ENCODE measurements around the gene DBET.
"Not testable (repeated sequence)": the region's sequence is repeated elsewhere in the genome, so short reads cannot be mapped to it uniquely, and the experiment has no call there.

DBET gene

DNA sequence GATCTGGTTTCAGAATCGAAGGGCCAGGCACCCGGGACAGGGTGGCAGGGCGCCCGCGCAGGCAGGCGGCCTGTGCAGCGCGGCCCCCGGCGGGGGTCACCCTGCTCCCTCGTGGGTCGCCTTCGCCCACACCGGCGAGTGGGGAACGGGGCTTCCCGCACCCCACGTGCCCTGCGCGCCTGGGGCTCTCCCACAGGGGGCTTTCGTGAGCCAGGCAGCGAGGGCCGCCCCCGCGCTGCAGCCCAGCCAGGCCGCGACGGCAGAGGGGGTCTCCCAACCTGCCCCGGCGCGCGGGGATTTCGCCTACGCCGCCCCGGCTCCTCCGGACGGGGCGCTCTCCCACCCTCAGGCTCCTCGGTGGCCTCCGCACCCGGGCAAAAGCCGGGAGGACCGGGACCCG, 4.0 kb downstream of the DBET start:
- H3K27ac ChIP-seq (ENCODE audit: low read length); H3K4me1 ChIP-seq (ENCODE audit: low read length); DNase-seq: not testable (repeated sequence)

DNA sequence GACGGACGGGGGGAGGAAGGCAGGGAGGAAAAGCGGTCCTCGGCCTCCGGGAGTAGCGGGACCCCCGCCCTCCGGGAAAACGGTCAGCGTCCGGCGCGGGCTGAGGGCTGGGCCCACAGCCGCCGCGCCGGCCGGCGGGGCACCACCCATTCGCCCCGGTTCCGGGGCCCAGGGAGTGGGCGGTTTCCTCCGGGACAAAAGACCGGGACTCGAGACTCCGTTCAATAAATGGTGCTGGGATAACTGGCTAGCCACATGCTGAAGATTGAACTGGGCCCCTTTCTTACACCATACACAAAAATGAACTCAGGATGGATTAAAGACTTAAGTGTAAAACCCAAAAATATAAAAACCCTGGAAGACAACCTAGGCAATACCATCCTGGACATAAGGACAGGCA, 28.8 kb downstream of the DBET start:
- H3K27me3 ChIP-seq (replicated peaks; ENCODE audit: insufficient read depth, low read length); H3K4me3 ChIP-seq (ENCODE audit: low read length); H3K9ac ChIP-seq (ENCODE audit: low read length); H3F3A ChIP-seq (ENCODE audit: insufficient read depth, low read length); H3K79me2 ChIP-seq (ENCODE audit: low read length); H3K4me2 ChIP-seq (ENCODE audit: low read depth, low read length); H3K4me1 ChIP-seq (ENCODE audit: low read length); H3K27ac ChIP-seq (ENCODE audit: low read length); H3K9me3 ChIP-seq (replicated peaks; ENCODE audit: insufficient read depth, low read length); DNase-seq; H2AFZ ChIP-seq (ENCODE audit: low read length); H3K9me2 ChIP-seq (replicated peaks; ENCODE audit: insufficient read depth, low read length); H3K36me3 ChIP-seq (replicated peaks; ENCODE audit: insufficient read depth, low read length); H4K20me1 ChIP-seq (ENCODE audit: insufficient read depth, low read length): not testable (repeated sequence)

More for the DNA sequence above, 4.0 kb downstream of the DBET start:
- H3K9me3 ChIP-seq (replicated peaks; ENCODE audit: insufficient read depth, low read length); H3F3A ChIP-seq (ENCODE audit: insufficient read depth, low read length); H3K4me3 ChIP-seq (ENCODE audit: low read length); H3K9me2 ChIP-seq (replicated peaks; ENCODE audit: insufficient read depth, low read length); H3K27me3 ChIP-seq (replicated peaks; ENCODE audit: insufficient read depth, low read length); H2AFZ ChIP-seq (ENCODE audit: low read length); H3K36me3 ChIP-seq (replicated peaks; ENCODE audit: insufficient read depth, low read length); H3K4me2 ChIP-seq (ENCODE audit: low read depth, low read length); H3K9ac ChIP-seq (ENCODE audit: low read length); H3K79me2 ChIP-seq (ENCODE audit: low read length); H4K20me1 ChIP-seq (ENCODE audit: insufficient read depth, low read length): not testable (repeated sequence)

DNA sequence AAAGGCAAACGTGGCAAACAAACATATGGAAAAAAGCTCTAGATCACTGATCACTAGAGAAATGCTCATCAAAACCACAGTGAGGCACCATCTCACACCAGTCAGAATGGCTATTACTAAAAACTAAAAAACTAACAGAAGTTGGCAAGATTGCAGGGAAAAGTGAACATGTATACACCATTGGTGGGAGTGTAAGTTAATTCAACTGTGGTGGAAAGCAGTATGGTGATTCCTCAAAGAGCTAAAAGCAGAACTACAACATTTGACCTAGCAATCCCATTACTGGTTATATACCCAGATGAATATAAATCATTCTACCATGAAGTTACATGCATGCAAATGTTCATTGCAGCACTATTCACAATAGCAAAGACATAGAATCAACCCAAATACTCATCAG, 29.7 kb downstream of the DBET start:
- H3K4me2 ChIP-seq (ENCODE audit: low read depth, low read length); H2AFZ ChIP-seq (ENCODE audit: low read length); H3F3A ChIP-seq (ENCODE audit: insufficient read depth, low read length); H3K27me3 ChIP-seq (replicated peaks; ENCODE audit: insufficient read depth, low read length); H4K20me1 ChIP-seq (ENCODE audit: insufficient read depth, low read length); H3K9ac ChIP-seq (ENCODE audit: low read length); H3K27ac ChIP-seq (ENCODE audit: low read length); H3K36me3 ChIP-seq (replicated peaks; ENCODE audit: insufficient read depth, low read length); H3K4me1 ChIP-seq (ENCODE audit: low read length); DNase-seq; H3K4me3 ChIP-seq (ENCODE audit: low read length); H3K9me2 ChIP-seq (replicated peaks; ENCODE audit: insufficient read depth, low read length); H3K9me3 ChIP-seq (replicated peaks; ENCODE audit: insufficient read depth, low read length); H3K79me2 ChIP-seq (ENCODE audit: low read length): not testable (repeated sequence)

DNA sequence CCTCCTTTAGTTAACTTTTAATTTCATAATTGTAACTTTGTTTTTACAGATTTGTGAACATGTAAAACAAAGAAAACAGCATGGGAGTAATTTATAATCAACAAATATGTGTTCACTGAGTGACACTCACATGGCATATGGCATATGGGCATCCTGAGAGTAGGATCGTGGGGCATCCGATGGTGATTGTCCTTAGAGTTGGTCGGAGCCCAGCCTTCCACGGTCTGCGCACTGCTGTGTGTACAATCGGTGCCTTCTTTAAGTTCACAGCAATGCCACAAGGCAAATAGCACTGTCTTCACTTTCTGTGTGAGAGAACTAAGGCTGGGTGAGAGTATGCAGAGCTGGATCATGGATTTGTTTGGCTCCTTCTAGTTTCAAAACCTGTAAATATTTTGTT, 31.0 kb downstream of the DBET start:
- H3K4me3 ChIP-seq (ENCODE audit: low read length); H3K4me1 ChIP-seq (ENCODE audit: low read length); H2AFZ ChIP-seq (ENCODE audit: low read length); H3K9me2 ChIP-seq (replicated peaks; ENCODE audit: insufficient read depth, low read length); H3K36me3 ChIP-seq (replicated peaks; ENCODE audit: insufficient read depth, low read length); H3K4me2 ChIP-seq (ENCODE audit: low read depth, low read length); H3K9ac ChIP-seq (ENCODE audit: low read length); DNase-seq; H4K20me1 ChIP-seq (ENCODE audit: insufficient read depth, low read length); H3K27me3 ChIP-seq (replicated peaks; ENCODE audit: insufficient read depth, low read length); H3K9me3 ChIP-seq (replicated peaks; ENCODE audit: insufficient read depth, low read length); H3F3A ChIP-seq (ENCODE audit: insufficient read depth, low read length); H3K79me2 ChIP-seq (ENCODE audit: low read length); H3K27ac ChIP-seq (ENCODE audit: low read length): not testable (repeated sequence)

DNA sequence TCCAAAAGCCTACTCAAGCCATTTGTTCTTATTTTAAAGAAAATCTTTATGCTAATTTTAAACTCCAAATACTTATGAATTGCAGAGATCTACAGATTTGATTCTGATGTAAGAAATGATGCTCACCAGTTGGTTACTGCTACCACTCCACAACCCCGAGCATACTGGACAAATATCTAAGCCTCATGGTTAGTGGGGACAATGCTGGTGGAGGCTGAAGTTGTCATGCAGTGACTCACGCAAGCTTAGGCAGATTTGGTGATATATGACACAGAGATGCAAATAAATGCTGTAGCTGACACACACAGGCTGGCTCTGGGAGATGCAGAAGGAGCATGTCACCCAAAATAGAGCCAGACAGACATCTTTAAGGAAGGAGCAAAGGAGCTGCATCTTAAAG, 35.3 kb downstream of the DBET start:
- H3K79me2 ChIP-seq (ENCODE audit: low read length); H3K4me3 ChIP-seq (ENCODE audit: low read length): not testable (repeated sequence)

DNA sequence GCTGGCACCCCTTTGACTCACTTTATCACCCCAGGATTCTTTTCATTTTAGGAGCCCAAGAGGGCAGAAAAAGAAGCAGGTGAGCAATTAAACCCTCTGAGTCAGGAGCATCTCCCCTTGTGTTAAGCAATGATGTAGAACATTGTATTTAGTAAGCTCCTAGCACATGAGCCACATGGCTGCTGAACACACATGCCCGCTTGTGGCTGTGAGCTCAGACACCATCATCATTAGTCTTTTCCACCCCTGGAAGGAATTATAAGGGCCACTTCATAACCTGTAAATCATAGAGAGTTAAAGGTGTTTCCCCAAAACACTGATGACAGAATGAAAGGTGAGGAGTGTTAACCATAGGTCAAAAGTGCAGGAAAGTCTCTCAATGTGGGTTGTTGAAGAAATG, 37.2 kb downstream of the DBET start:
- not testable (repeated sequence) for H2AFZ ChIP-seq (ENCODE audit: low read length); H3K4me3 ChIP-seq (ENCODE audit: low read length); H3K4me1 ChIP-seq (ENCODE audit: low read length); H3F3A ChIP-seq (ENCODE audit: insufficient read depth, low read length); DNase-seq; H3K79me2 ChIP-seq (ENCODE audit: low read length); H3K4me2 ChIP-seq (ENCODE audit: low read depth, low read length); H3K36me3 ChIP-seq (replicated peaks; ENCODE audit: insufficient read depth, low read length); H3K9ac ChIP-seq (ENCODE audit: low read length); H3K27me3 ChIP-seq (replicated peaks; ENCODE audit: insufficient read depth, low read length); H3K9me2 ChIP-seq (replicated peaks; ENCODE audit: insufficient read depth, low read length); H3K27ac ChIP-seq (ENCODE audit: low read length); H4K20me1 ChIP-seq (ENCODE audit: insufficient read depth, low read length); H3K9me3 ChIP-seq (replicated peaks; ENCODE audit: insufficient read depth, low read length)

More for the DNA sequence above, 35.3 kb downstream of the DBET start:
- H3K4me1 ChIP-seq (ENCODE audit: low read length); H3K4me2 ChIP-seq (ENCODE audit: low read depth, low read length); H3K9ac ChIP-seq (ENCODE audit: low read length); DNase-seq; H3K9me3 ChIP-seq (replicated peaks; ENCODE audit: insufficient read depth, low read length); H3K27ac ChIP-seq (ENCODE audit: low read length); H3K36me3 ChIP-seq (replicated peaks; ENCODE audit: insufficient read depth, low read length); H4K20me1 ChIP-seq (ENCODE audit: insufficient read depth, low read length); H3F3A ChIP-seq (ENCODE audit: insufficient read depth, low read length); H3K9me2 ChIP-seq (replicated peaks; ENCODE audit: insufficient read depth, low read length); H3K27me3 ChIP-seq (replicated peaks; ENCODE audit: insufficient read depth, low read length); H2AFZ ChIP-seq (ENCODE audit: low read length): not testable (repeated sequence)

DNA sequence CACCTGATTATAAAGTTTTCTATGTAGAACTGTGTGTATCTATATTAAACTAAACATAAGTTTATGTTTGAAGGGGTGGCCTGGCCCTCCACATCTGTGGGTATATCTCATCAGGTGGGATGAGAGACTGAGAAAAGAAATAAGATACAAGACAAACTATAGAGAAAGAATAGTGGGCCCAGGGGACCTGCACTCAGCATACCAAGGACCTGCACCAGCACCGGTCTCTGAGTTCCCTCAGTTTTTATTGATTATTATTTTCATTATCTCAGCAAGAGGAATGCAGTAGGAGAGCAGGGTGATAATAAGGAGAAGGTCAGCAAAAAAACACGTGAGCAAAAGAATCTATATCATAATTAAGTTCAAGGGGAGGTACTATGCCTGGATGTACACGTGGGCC, 41.9 kb downstream of the DBET start:
- H2AFZ ChIP-seq (ENCODE audit: low read length); H3K27ac ChIP-seq (ENCODE audit: low read length); H3K9me2 ChIP-seq (replicated peaks; ENCODE audit: insufficient read depth, low read length); H3K4me1 ChIP-seq (ENCODE audit: low read length); H3K4me2 ChIP-seq (ENCODE audit: low read depth, low read length); H3K9ac ChIP-seq (ENCODE audit: low read length); H3K36me3 ChIP-seq (replicated peaks; ENCODE audit: insufficient read depth, low read length); DNase-seq; H3K79me2 ChIP-seq (ENCODE audit: low read length); H3K27me3 ChIP-seq (replicated peaks; ENCODE audit: insufficient read depth, low read length); H3K9me3 ChIP-seq (replicated peaks; ENCODE audit: insufficient read depth, low read length); H3K4me3 ChIP-seq (ENCODE audit: low read length); H4K20me1 ChIP-seq (ENCODE audit: insufficient read depth, low read length); H3F3A ChIP-seq (ENCODE audit: insufficient read depth, low read length): not testable (repeated sequence)

DNA sequence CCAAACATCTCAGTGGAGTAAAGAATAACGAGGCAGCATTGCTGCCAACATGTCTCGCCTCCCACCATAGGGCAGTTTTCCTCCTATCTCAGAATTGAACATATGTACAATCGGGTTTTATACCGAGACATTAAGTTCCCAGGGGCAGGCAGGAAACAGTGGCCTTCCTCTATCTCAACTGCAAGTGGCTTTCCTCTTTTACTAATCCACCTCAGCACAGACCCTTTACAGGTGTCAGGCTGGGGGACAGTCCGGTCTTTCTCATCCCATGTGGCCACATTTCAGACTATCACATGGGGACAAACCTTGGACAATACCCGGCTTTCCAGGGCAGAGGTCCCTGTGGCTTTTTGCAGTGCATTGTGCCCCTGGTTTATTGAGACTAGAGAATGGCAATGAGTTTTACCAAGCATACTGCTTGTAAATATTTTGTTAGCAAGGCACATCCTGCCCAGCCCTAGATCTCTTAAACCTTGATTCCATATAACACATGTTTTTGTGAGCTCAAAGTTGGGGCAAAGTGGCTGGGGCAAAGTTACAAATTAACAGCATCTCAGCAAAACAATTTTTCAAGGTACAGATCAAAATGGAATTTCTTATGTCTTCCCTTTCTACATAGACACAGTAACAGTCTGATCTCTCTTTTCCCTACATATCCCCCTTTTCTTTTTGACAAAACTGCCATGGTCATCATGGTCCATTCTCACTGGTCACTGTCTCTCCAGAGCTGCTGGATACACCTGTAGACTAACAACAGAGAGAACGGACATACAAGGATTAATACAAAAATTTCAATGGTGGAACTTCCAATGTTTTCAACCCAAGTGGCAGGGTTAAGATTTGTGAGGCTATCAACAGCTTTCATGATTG, 42.5 kb downstream of the DBET start:
- not testable (repeated sequence) for H3K79me2 ChIP-seq (ENCODE audit: low read length); H3K9me3 ChIP-seq (replicated peaks; ENCODE audit: insufficient read depth, low read length); H3K9ac ChIP-seq (ENCODE audit: low read length); H3K4me3 ChIP-seq (ENCODE audit: low read length); H3K4me1 ChIP-seq (ENCODE audit: low read length); H3K36me3 ChIP-seq (replicated peaks; ENCODE audit: insufficient read depth, low read length); H3K9me2 ChIP-seq (replicated peaks; ENCODE audit: insufficient read depth, low read length); H2AFZ ChIP-seq (ENCODE audit: low read length); H3K4me2 ChIP-seq (ENCODE audit: low read depth, low read length); H3F3A ChIP-seq (ENCODE audit: insufficient read depth, low read length); H3K27me3 ChIP-seq (replicated peaks; ENCODE audit: insufficient read depth, low read length); H4K20me1 ChIP-seq (ENCODE audit: insufficient read depth, low read length); H3K27ac ChIP-seq (ENCODE audit: low read length)
- DNase-seq: peak; percentile 3
